Upper lobe of left lung (tissue), 4 donors: ENCODE measurements around the gene DOCK11.

ENCODE experiments used
- POLR2A ChIP-seq, 4 donors: fragments of 450-650 bp; IDR thresholded peaks; one replicate each; pipeline ENCODE4 v1.5.1; 2016 to 2017; ENCODE audit warnings: antibody characterized with exemption in 4 of 4, mild to moderate bottlenecking in 2 of 4
- TF ChIP-seq, protein P1 (sequence below), 6 experiments: fragments of 450-650 bp in 4 of 6; fragments of 200-600 bp in 2 of 6; sonication (generic) in 2 of 6; IDR thresholded peaks; one replicate each; pipeline ENCODE4 v1.5.1; 2016 to 2019; ENCODE audit warnings: antibody characterized with exemption in 6 of 6

GRCh38 chrX:118603981-118604380 is 108.4 kb downstream of the DOCK11 start:
- TF ChIP-seq, protein P1, sequence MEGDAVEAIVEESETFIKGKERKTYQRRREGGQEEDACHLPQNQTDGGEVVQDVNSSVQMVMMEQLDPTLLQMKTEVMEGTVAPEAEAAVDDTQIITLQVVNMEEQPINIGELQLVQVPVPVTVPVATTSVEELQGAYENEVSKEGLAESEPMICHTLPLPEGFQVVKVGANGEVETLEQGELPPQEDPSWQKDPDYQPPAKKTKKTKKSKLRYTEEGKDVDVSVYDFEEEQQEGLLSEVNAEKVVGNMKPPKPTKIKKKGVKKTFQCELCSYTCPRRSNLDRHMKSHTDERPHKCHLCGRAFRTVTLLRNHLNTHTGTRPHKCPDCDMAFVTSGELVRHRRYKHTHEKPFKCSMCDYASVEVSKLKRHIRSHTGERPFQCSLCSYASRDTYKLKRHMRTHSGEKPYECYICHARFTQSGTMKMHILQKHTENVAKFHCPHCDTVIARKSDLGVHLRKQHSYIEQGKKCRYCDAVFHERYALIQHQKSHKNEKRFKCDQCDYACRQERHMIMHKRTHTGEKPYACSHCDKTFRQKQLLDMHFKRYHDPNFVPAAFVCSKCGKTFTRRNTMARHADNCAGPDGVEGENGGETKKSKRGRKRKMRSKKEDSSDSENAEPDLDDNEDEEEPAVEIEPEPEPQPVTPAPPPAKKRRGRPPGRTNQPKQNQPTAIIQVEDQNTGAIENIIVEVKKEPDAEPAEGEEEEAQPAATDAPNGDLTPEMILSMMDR (IDR thresholded peaks at IDR 0.05): peak; percentile 55 to 79 (median 70)
- no peak for TF ChIP-seq POLR2A (IDR thresholded peaks at IDR 0.05)
